Sigmoid colon (tissue), 4 donors: Measurements from ENCODE around the gene TPO.

Experiments
- CTCF ChIP-seq, 4 experiments: fragments of 450-650 bp in 3 of 4; fragments of 200-600 bp in 1 of 4; IDR thresholded peaks; one replicate each; pipeline ENCODE4 v1.5.1; 2016 to 2019; ENCODE audit warnings: antibody characterized with exemption in 4 of 4, mild to moderate bottlenecking in 3 of 4, moderate library complexity in 2 of 4
- EP300 ChIP-seq, 4 donors: sonication (generic); formaldehyde crosslinking; IDR thresholded peaks; one replicate each; pipeline ENCODE4 v1.6.1; 2017; ENCODE audit warnings: antibody characterized with exemption in 4 of 4
- POLR2AphosphoS5 ChIP-seq, 4 donors: sonication (generic); formaldehyde crosslinking; IDR thresholded peaks; one replicate each; pipeline ENCODE4 v1.6.1; 2017; ENCODE audit warnings: antibody characterized with exemption in 4 of 4

- TF ChIP-seq POLR2AphosphoS5 (IDR thresholded peaks at IDR 0.05) (no peak), CTCF (IDR thresholded peaks at IDR 0.05) (no peak), EP300 (IDR thresholded peaks at IDR 0.05) (no peak)
These were observed 48.5 kb downstream of the TPO start for GRCh38 chr2:1461507-1462390.
